ENCODE data around the gene AMN. TPM values are rescaled to one million over a fixed set of nuclear protein-coding genes. Genes with fewer than 3 reads are reported as not detected.

AMN gene
- total and polyA plus RNA-seq, 2 experiments from 2014 or later = not detected

DNA sequence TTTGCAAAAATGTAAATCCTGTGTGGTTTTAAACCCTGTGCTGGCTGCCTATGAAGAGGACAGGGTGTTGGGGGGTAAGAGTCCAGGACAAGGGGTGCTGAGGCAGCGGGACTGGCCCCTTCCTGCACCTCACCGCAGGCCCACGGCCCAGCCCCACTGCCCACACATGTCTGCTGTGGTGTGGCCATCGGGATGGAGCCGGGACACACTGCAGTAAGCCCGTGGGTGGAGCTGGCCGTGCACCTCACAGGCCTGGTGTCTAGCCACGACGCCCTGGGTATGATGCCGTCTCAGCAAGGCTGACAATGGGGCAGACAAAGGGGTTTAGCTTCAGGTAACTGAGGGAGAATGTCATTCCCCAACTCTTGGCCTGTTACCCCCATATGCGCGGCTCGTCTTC, 19.6 kb downstream of the AMN start:
- Histone ChIP-seq H3K4me2 (ENCODE audit: unreplicated experiment) (no peak overlapping the region), H3K4me3 (no peak overlapping the region), H3F3A (ENCODE audit: insufficient read depth) (no peaks in the 10 kb centered on the region), H3K9ac (no peak overlapping the region), H2AFZ (no peak overlapping the region), H3K36me3 (ENCODE audit: low read depth) (peaks cover 31% of the 10 kb centered on the region; the same call in 1 of the 2 replicates), H3K4me1 (ENCODE audit: insufficient read depth) (no peaks in the 10 kb centered on the region), H3K79me2 (ENCODE audit: insufficient read depth) (0 out of 2 replicates have a peak, but pooled peaks cover 5% of the 10 kb centered on the region), H3K27me3 (replicated peaks; ENCODE audit: insufficient read depth) (no peaks in the 10 kb centered on the region), H4K20me1 (ENCODE audit: insufficient read depth) (no peaks in the 10 kb centered on the region), H3K9me3 (ENCODE audit: low read depth) (no peaks in the 10 kb centered on the region), H3K9me2 (ENCODE audit: insufficient read depth) (no peaks in the 10 kb centered on the region), H3K27ac (no peak overlapping the region)
- in situ Hi-C loops (cut with MboI) = no loop called here
- WGBS, 2 experiments (ENCODE audit: low coverage in 1 of 2, low lambda C conversion rate in 2 of 2, missing lambda C conversion rate in 2 of 2) = 95 to 97% methylated on average over 12 to 13 of the region's 13 CpGs
- no peak for TF ChIP-seq EZH2phosphoT487 (IDR thresholded peaks at IDR 0.05; ENCODE audit: insufficient read depth, low read depth)
- TF ChIP-seq EZH2 (IDR thresholded peaks at IDR 0.05; ENCODE audit: insufficient read depth, poor library complexity, severe bottlenecking) = no peak
- no peak for DNase-seq

- DNase-seq = no peak
These were observed 21.0 kb downstream of the AMN start for GRCh38 chr14:102943454-102943853.

GRCh38 chr14:102943979-102944378, 21.5 kb downstream of the AMN start:
- DNase-seq = no peak
- TF ChIP-seq EZH2 (IDR thresholded peaks at IDR 0.05; ENCODE audit: insufficient read depth, poor library complexity, severe bottlenecking) (no peak), EZH2phosphoT487 (IDR thresholded peaks at IDR 0.05; ENCODE audit: insufficient read depth, low read depth) (no peak)
- Histone ChIP-seq H3K4me2 (ENCODE audit: unreplicated experiment) (no peak overlapping the region), H3K36me3 (ENCODE audit: low read depth) (peaks cover 41% of the 10 kb centered on the region; the same call in 1 of the 2 replicates), H3F3A (ENCODE audit: insufficient read depth) (no peaks in the 10 kb centered on the region), H3K9ac (no peak overlapping the region), H3K9me3 (ENCODE audit: low read depth) (no peaks in the 10 kb centered on the region), H3K4me1 (ENCODE audit: insufficient read depth) (no peaks in the 10 kb centered on the region), H3K27me3 (replicated peaks; ENCODE audit: insufficient read depth) (no peaks in the 10 kb centered on the region), H3K9me2 (ENCODE audit: insufficient read depth) (no peaks in the 10 kb centered on the region), H4K20me1 (ENCODE audit: insufficient read depth) (no peaks in the 10 kb centered on the region), H3K4me3 (no peak overlapping the region), H3K27ac (no peak overlapping the region), H2AFZ (no peak overlapping the region), H3K79me2 (ENCODE audit: insufficient read depth) (0 out of 2 replicates have a peak, but pooled peaks cover 5% of the 10 kb centered on the region)
- in situ Hi-C loops (cut with MboI) = no loop called here
- 94 to 98% methylated on average over 15 of the region's 15 CpGs for WGBS, 2 experiments (ENCODE audit: low coverage in 1 of 2, low lambda C conversion rate in 2 of 2, missing lambda C conversion rate in 2 of 2)

More at GRCh38 chr14:102943454-102943853, 21.0 kb downstream of the AMN start:
- no peak overlapping the region for H3K9ac ChIP-seq
- 0 out of 2 replicates have a peak, but pooled peaks cover 5% of the 10 kb centered on the region for H3K79me2 ChIP-seq (ENCODE audit: insufficient read depth)
- H3F3A ChIP-seq (ENCODE audit: insufficient read depth) = no peaks in the 10 kb centered on the region
- no peaks in the 10 kb centered on the region for H3K9me3 ChIP-seq (ENCODE audit: low read depth)
- H3K9me2 ChIP-seq (ENCODE audit: insufficient read depth) = no peaks in the 10 kb centered on the region
- H3K36me3 ChIP-seq (ENCODE audit: low read depth) = peaks cover 38% of the 10 kb centered on the region; the same call in 1 of the 2 replicates
- 87 to 93% methylated on average over 16 of the region's 16 CpGs for WGBS, 2 experiments (ENCODE audit: low coverage in 1 of 2, low lambda C conversion rate in 2 of 2, missing lambda C conversion rate in 2 of 2)
- no peak overlapping the region for H2AFZ ChIP-seq
- H3K4me3 ChIP-seq = no peak overlapping the region
- no peaks in the 10 kb centered on the region for H3K27me3 ChIP-seq (replicated peaks; ENCODE audit: insufficient read depth)
- no peaks in the 10 kb centered on the region for H3K4me1 ChIP-seq (ENCODE audit: insufficient read depth)
- in situ Hi-C loops (cut with MboI) = no loop called here
- H4K20me1 ChIP-seq (ENCODE audit: insufficient read depth) = no peaks in the 10 kb centered on the region
- H3K27ac ChIP-seq = no peak overlapping the region
- H3K4me2 ChIP-seq (ENCODE audit: unreplicated experiment) = no peak overlapping the region
- TF ChIP-seq EZH2 (IDR thresholded peaks at IDR 0.05; ENCODE audit: insufficient read depth, poor library complexity, severe bottlenecking) = no peak
- TF ChIP-seq EZH2phosphoT487 (IDR thresholded peaks at IDR 0.05; ENCODE audit: insufficient read depth, low read depth) = no peak

DNA sequence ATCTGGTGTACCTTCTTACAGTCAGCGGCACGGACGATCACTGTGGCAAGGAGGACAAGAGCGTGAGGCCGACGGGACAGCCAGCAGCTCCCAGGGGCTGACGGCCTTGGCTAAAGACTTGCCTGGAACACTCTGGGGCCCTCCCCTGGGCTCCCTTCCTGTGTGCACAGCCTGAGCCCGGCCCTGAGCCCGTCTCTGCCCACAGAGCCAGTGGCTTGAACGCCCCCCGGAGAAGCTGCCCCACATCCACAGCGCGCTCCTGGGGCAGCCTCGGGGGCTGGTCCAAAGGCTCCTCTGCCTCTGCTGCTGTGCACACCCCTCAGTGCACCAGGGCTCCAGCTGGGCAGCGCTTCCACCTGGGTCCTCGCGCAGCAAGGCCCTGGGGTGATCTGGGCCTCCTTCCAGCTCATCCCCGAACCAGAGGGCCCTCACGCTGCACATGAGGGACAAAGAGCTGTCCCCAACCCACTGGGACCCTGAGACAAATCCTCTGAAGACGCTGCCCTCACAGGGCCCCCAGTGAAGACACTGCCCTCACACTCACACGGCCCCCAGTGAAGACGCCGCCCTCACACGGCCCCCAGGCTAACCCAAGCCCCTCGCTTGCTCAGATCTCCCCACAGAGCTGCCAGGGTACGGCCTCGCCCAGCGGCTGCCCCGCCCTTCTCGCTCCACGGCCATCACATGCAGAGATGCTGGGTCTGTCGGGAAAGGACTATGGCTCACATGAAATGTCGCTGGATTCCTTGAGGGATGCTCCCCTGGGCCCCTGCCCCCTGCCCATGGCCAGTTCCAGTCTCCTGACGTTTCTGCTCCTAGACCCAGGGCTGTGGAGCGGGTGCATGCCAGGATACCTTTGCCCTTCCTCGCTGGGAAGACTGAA, 22.2 kb downstream of the AMN start:
- no peak overlapping the region for H2AFZ ChIP-seq
- no peak overlapping the region for H3K27ac ChIP-seq
- no peaks in the 10 kb centered on the region for H3K4me1 ChIP-seq (ENCODE audit: insufficient read depth)
- no peak overlapping the region for H3K4me3 ChIP-seq
- H3K36me3 ChIP-seq (ENCODE audit: low read depth) = peaks cover 48% of the 10 kb centered on the region; the same call in 1 of the 2 replicates
- no peak for DNase-seq
- H3K27me3 ChIP-seq (replicated peaks; ENCODE audit: insufficient read depth) = no peaks in the 10 kb centered on the region
- H3K79me2 ChIP-seq (ENCODE audit: insufficient read depth) = 0 out of 2 replicates have a peak, but pooled peaks cover 5% of the 10 kb centered on the region
- no peaks in the 10 kb centered on the region for H3F3A ChIP-seq (ENCODE audit: insufficient read depth)
- WGBS, 2 experiments (ENCODE audit: low coverage in 1 of 2, low lambda C conversion rate in 2 of 2, missing lambda C conversion rate in 2 of 2) = 90% methylated on average over 35 to 36 of the region's 36 CpGs
- no peak overlapping the region for H3K4me2 ChIP-seq (ENCODE audit: unreplicated experiment)
- H3K9ac ChIP-seq = no peak overlapping the region
- H3K9me3 ChIP-seq (ENCODE audit: low read depth) = no peaks in the 10 kb centered on the region
- no peaks in the 10 kb centered on the region for H4K20me1 ChIP-seq (ENCODE audit: insufficient read depth)
- in situ Hi-C loops (cut with MboI) = no loop called here
- no peaks in the 10 kb centered on the region for H3K9me2 ChIP-seq (ENCODE audit: insufficient read depth)
- TF ChIP-seq EZH2phosphoT487 (IDR thresholded peaks at IDR 0.05; ENCODE audit: insufficient read depth, low read depth) = no peak
- no peak for TF ChIP-seq EZH2 (IDR thresholded peaks at IDR 0.05; ENCODE audit: insufficient read depth, poor library complexity, severe bottlenecking)
